GM10266 (cell line): ENCODE measurements around the gene SLC12A8.

Experiments used
- DNase-seq: peaks from one replicate; pipeline ENCODE4 v3.0.0; 2012; ENCODE audit errors: extremely low spot score
- TF ChIP-seq, protein P1 (sequence below): IDR thresholded peaks from 2 replicates; pipeline ENCODE4 v1.5.1; 2012; ENCODE audit warnings: mild to moderate bottlenecking, low read depth; ENCODE audit not compliant: control insufficient read depth, insufficient read depth; ENCODE audit errors: missing control alignments

Gene SLC12A8

DNA sequence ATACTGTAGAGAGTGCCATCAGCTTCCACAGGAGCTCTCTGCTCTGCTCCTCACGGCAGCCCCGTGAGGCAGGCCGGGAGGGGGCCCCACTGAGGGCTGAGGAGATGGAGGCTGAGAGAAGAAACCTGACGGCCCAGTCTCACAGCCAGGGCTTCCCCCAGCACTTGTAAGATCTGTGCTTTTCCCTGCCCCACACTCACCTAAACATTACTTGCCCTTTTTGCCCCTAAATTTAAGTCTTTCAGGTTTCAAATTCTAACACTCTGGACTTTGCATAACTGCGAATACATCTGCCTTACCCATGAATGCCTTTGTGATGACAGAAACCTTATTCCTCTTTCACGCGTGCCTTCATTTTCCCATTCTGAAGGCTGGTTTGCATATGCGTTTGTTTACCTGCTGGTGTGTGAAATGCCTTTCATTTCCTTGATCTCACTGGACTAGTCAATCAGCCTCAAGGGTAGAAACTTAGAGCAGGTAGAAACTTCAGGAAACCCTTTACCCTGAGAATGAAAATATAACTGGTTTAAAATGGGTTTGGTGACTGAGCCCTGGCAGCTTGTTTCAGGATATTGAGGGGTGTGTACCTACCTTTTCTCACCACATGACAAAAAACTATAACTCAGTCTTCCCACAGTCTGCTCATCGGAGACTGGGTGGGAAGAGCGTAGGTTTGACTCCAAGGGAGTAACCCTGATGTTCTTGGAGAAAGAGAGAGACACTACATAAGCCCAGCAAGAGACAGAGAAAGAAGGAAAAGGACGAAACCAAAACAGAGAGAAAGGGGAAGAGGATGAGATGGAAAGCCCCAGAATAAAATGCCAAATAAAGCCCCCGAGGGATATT lies 20.1 kb downstream of the SLC12A8 start:
- TF ChIP-seq, protein P1, sequence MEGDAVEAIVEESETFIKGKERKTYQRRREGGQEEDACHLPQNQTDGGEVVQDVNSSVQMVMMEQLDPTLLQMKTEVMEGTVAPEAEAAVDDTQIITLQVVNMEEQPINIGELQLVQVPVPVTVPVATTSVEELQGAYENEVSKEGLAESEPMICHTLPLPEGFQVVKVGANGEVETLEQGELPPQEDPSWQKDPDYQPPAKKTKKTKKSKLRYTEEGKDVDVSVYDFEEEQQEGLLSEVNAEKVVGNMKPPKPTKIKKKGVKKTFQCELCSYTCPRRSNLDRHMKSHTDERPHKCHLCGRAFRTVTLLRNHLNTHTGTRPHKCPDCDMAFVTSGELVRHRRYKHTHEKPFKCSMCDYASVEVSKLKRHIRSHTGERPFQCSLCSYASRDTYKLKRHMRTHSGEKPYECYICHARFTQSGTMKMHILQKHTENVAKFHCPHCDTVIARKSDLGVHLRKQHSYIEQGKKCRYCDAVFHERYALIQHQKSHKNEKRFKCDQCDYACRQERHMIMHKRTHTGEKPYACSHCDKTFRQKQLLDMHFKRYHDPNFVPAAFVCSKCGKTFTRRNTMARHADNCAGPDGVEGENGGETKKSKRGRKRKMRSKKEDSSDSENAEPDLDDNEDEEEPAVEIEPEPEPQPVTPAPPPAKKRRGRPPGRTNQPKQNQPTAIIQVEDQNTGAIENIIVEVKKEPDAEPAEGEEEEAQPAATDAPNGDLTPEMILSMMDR, result peak; percentile 66
- DNase-seq, result peak; percentile 71

GRCh38 chr3:125191730-125192129 lies 20.8 kb downstream of the SLC12A8 start:
- TF ChIP-seq, protein P1, result no peak
- DNase-seq, result no peak

DNA sequence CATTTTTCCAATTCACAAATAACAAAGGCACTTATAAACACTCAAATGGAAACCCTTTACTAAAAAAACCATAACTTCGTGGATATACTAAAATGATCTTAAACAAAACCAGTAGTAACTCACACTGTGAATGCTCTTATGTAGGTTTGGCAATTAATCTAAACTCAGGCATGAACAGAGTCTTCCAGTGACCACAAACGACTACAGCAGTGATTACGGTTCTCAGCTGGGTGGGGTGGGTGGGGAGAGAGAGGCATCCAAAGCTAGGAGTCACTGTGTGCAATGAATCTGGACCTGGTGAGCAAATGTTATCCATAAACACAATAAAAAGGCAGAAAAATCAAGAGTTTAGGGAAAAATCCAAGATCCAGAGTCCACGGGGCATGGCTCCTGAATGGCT lies 21.3 kb downstream of the SLC12A8 start:
- TF ChIP-seq, protein P1, result no peak
- DNase-seq, result no peak

GRCh38 chr3:125190786-125191185 lies 21.8 kb downstream of the SLC12A8 start:
- no peak for DNase-seq
- TF ChIP-seq, protein P1, result no peak

- TF ChIP-seq, protein P1, result no peak
- no peak for DNase-seq
Observed at GRCh38 chr3:125189378-125190165, 23.0 kb downstream of the SLC12A8 start.

DNA sequence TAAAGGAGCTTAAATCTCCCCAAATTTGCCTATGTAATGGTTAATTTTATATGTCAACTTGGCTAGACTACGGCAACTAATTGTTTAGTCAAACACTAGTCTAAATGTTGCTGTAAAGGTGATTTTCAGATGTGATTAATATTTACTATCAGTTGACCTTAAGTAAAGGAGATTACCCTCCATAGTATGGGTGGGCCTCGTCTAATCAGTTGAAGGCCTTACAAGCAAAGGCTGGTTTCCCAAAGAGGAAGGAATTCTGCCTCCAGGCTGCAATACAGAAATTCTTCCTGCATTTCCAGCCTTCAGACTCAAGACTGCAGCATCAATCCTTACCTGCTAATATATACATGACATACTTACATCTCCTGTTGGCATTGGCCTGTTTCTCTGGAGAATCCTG lies 23.6 kb downstream of the SLC12A8 start:
- DNase-seq, result no peak

More for the DNA sequence above, 23.6 kb downstream of the SLC12A8 start:
- TF ChIP-seq, protein P1, result no peak
